GM18498 (cell line): ENCODE measurements around the gene DNAJC4.

Experiments
- ATAC-seq: cut with Tn5 transposase; IDR thresholded peaks from one replicate; pipeline ENCODE4 v1.9.1; 2021; ENCODE audit warnings: mild to moderate bottlenecking, moderate library complexity; ENCODE audit not compliant: unreplicated experiment

Gene DNAJC4

DNA sequence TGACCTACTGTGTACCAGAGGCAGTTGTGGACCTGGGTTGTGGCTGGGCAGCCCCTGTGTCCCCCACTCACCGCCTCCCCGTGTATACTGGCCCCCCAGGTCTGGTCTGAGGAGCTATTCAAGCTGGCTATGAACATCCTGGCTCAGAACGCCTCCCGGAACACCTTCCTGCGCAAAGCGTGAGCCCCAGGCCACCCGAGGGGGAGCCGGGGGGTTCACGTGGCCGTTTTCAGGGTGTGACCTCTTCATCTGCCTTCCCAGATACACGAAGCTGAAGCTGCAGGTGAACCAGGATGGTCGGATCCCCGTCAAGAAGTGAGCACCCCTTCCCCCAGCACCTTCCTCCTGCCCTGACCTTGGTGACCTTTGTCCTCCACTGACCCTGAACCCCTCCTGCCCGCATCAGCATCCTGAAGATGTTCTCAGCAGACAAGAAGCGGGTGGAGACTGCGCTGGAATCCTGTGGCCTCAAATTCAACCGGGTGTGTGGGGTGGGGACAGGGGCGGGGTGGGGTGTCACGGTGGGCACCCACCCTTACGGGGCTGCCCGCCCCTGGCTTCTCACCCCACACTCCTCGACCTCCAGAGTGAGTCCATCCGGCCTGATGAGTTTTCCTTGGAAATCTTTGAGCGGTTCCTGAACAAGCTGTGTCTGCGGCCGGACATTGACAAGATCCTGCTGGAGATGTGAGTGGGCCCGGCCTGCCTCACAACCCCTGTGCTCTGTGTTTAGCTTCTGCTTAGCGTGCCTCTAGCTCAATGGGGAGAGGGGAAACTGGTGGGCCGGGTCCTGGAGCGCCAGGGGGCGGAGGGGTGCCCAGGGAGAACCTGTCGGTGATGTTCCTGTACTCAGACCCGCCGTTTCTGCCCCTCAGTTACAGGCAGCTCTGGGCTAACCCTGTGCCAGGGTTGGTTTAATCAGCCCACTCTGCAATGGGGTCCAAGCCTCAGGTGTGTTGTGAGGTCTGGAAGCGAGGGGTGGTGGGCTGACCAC lies 25.1 kb downstream of the DNAJC4 start:
- no peak for ATAC-seq

GRCh38 chr11:64256300-64256699 lies 26.0 kb downstream of the DNAJC4 start:
- ATAC-seq, result no peak

DNA sequence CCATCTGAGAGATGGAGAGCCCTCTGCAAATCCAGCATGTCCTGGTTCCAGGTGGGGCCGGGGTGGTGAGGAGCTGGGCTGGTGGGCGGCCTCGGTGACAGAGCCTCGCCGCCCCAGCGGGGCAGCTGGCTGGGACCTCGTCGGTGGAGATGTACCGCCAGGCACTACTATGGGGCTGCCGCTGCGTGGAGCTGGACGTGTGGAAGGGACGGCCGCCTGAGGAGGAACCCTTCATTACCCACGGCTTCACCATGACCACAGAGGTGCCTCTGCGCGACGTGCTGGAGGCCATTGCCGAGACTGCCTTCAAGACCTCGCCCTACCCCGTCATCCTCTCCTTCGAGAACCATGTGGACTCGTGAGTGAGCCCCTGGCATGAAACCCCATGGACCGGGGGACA lies 28.0 kb downstream of the DNAJC4 start:
- no peak for ATAC-seq

GRCh38 chr11:64258946-64259532 lies 28.7 kb downstream of the DNAJC4 start:
- no peak for ATAC-seq

DNA sequence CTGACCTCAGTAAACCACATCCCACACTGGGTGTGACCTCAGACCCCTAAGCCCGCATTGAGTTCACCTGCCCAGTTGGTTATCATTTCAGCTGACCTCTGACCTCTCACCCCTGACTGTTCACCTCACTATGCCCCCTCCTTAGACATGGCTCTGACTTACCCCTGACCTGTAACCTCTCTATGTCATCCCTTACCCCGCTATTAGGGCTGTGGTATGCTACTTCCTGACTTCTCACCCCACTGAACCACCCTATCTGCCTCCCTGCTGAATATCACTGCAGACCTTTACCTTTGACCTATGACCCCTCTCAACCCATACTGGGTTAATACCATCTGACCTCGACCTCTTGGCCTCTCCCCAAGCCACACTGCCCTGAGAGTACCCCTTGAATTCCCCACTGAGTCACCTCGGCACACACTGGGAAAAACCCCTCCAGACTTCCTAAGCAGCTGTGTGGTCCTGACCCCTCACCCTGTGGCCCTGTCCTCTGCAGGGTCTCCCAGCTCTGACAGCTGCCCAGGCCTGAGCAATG lies 29.3 kb downstream of the DNAJC4 start:
- no peak for ATAC-seq

- no peak for ATAC-seq
Observed at GRCh38 chr11:64260147-64260708, 29.9 kb downstream of the DNAJC4 start.

- ATAC-seq, result no peak
Observed at GRCh38 chr11:64261556-64262080, 31.3 kb downstream of the DNAJC4 start.

GRCh38 chr11:64262271-64263002 lies 32.1 kb downstream of the DNAJC4 start:
- no peak for ATAC-seq

- no peak for ATAC-seq
Observed at GRCh38 chr11:64263021-64263946, 32.9 kb downstream of the DNAJC4 start.

DNA sequence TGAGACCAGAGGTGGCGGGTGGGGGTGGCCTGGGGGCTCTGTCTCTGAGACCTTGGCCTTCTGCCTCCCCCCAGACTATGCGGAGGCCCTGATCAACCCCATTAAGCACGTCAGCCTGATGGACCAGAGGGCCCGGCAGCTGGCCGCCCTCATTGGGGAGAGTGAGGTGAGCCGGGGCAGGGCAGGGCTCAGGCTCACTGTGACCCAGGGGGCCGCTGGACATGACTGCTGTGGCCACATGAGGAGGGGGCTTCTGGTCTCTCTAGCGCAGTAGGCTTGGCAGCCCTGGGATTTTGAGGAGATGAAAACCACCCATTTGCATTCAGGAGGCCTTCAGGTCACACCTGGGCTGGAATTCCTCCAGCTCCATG lies 33.6 kb downstream of the DNAJC4 start:
- no peak for ATAC-seq

DNA sequence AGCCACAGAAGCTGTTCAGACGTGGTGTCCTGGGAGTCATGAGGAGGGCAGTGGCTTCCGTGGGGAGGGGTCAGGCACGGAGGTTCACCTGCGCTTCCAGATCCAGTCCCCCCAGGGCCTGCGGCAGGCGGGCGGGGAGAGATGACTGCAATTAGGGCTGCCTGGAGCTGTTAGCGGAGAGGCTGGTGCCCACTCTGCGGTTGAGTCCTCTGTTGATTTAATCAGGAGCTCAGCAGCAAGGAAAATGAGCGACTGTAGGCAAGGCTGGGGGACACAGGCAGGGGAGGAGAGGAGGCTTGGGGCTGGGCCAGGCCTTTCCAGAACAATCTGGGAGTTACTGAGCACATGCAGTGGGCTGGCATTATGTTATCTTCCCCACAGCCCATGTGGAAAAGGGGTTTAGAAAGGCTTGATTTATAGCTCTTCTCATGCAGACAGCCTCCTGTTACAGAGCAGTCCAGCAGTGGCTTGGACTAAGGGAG lies 34.1 kb downstream of the DNAJC4 start:
- no peak for ATAC-seq

- ATAC-seq, result no peak
Observed at GRCh38 chr11:64265176-64266160, 35.1 kb downstream of the DNAJC4 start.

GRCh38 chr11:64266339-64266738 lies 36.0 kb downstream of the DNAJC4 start:
- no peak for ATAC-seq

DNA sequence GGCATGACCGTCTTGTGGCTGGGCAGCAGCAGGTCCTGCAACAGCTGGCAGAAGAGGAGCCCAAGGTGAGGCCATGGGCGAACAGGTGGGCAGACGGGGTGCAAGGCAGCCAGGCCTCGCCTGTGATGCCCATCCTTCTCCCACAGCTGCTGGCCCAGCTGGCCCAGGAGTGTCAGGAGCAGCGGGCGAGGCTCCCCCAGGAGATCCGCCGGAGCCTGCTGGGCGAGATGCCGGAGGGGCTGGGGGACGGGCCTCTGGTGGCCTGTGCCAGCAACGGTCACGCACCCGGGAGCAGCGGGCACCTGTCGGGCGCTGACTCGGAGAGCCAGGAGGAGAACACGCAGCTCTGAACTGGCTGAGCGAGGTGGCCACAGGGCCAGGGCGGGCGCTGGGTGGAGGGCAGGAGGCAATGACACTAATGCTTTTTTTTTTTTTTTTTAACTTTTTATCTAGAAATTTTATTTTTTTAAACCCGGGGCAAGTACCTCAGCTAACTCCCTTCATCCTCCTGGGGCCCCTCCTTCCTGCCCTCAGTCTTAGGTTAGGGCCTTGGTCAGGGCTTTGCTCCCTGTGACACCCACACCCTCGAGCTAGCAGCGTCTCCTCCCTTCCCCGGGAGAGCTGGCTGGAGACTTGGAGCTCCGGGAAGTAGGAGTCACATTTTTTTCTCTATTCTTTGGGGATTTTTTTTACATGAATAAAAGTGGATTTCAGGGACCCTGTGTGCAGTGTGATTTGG lies 37.0 kb downstream of the DNAJC4 start:
- no peak for ATAC-seq

- no peak for ATAC-seq
Observed at GRCh38 chr11:64268025-64268892, 37.9 kb downstream of the DNAJC4 start.

GRCh38 chr11:64268893-64269539 lies 38.7 kb downstream of the DNAJC4 start:
- peak; percentile 6 for ATAC-seq
